ENCODE data around the gene TSFM.

TSFM gene

GRCh38 chr12:57796996-57797395 is 14.4 kb downstream of the TSFM start:
- no peaks in the 10 kb centered on the region for H3K9me3 ChIP-seq (replicated peaks in 1 of 2; ENCODE audit: control insufficient read depth in 2 of 2, insufficient read depth in 1 of 2, low read depth in 1 of 2, low read length in 2 of 2)
- no peak overlapping the region for H3K4me2 ChIP-seq (ENCODE audit: insufficient read depth, low read length, poor library complexity, severe bottlenecking)
- no peak for DNase-seq (ENCODE audit: low spot score)
- H2BK120ac ChIP-seq (ENCODE audit: low read depth, low read length) = no peak overlapping the region
- no peak overlapping the region for H3K4ac ChIP-seq (ENCODE audit: low read length)
- H3K9ac ChIP-seq (ENCODE audit: low read depth, low read length, poor library complexity) = no peak overlapping the region
- H2BK15ac ChIP-seq (ENCODE audit: low read length) = no peak overlapping the region
- H3K4me3 ChIP-seq (ENCODE audit: low read length in 2 of 2) = no peak overlapping the region
- no peak overlapping the region for H4K8ac ChIP-seq (ENCODE audit: low read depth, low read length)
- H2BK5ac ChIP-seq (ENCODE audit: low read length) = no peak overlapping the region
- no peaks in the 10 kb centered on the region for H3K79me1 ChIP-seq (ENCODE audit: low read depth, low read length)
- no peak overlapping the region for H3K14ac ChIP-seq (ENCODE audit: low read length)
- no peak overlapping the region for H3K23ac ChIP-seq (ENCODE audit: low read depth, low read length, poor library complexity)
- no peak overlapping the region for H4K91ac ChIP-seq (ENCODE audit: low read depth, low read length, poor library complexity)
- no peak overlapping the region for H3K27ac ChIP-seq (replicated peaks; ENCODE audit: low read length)
- H2BK12ac ChIP-seq (ENCODE audit: low read length) = no peak overlapping the region
- no peak overlapping the region for H2AK5ac ChIP-seq (ENCODE audit: low read depth, low read length)
- peaks cover 20 to 88% of the 10 kb centered on the region in 2 donors for H3K36me3 ChIP-seq (replicated peaks in 1 of 2; ENCODE audit: control insufficient read depth in 2 of 2, insufficient read depth in 2 of 2, low read length in 2 of 2)
- H3K18ac ChIP-seq (ENCODE audit: low read length) = no peak overlapping the region
- no peak overlapping the region for H2AFZ ChIP-seq (ENCODE audit: low read length)
- no CpG with 5 or more reads among the region's 1 CpG for WGBS, 2 donors (ENCODE audit: extremely low coverage in 2 of 2, insufficient read length in 2 of 2, insufficient replicate concordance in 1 of 2)
- H3K27me3 ChIP-seq (ENCODE audit: control insufficient read depth in 3 of 3, insufficient read depth in 3 of 3, low read depth in 1 of 3, low read length in 3 of 3) = no peaks in the 10 kb centered on the region
- H3K4me1 ChIP-seq (ENCODE audit: control insufficient read depth in 2 of 2, insufficient read depth in 1 of 2, low read depth in 1 of 2, low read length in 2 of 2) = no peaks in the 10 kb centered on the region

- Histone ChIP-seq H3K4ac (ENCODE audit: low read length) (no peak overlapping the region), H4K8ac (ENCODE audit: low read depth, low read length) (no peak overlapping the region), H3K9me3 (replicated peaks in 1 of 2; ENCODE audit: control insufficient read depth in 2 of 2, insufficient read depth in 1 of 2, low read depth in 1 of 2, low read length in 2 of 2) (no peaks in the 10 kb centered on the region), H3K23ac (ENCODE audit: low read depth, low read length, poor library complexity) (no peak overlapping the region), H2AK5ac (ENCODE audit: low read depth, low read length) (no peak overlapping the region), H2BK120ac (ENCODE audit: low read depth, low read length) (no peak overlapping the region), H3K18ac (ENCODE audit: low read length) (no peak overlapping the region), H4K91ac (ENCODE audit: low read depth, low read length, poor library complexity) (no peak overlapping the region), H3K27me3 (ENCODE audit: control insufficient read depth in 3 of 3, insufficient read depth in 3 of 3, low read depth in 1 of 3, low read length in 3 of 3) (no peaks in the 10 kb centered on the region), H3K36me3 (replicated peaks in 1 of 2; ENCODE audit: control insufficient read depth in 2 of 2, insufficient read depth in 2 of 2, low read length in 2 of 2) (peaks cover 19 to 88% of the 10 kb centered on the region in 2 donors), H2AFZ (ENCODE audit: low read length) (no peak overlapping the region), H3K4me1 (ENCODE audit: control insufficient read depth in 2 of 2, insufficient read depth in 1 of 2, low read depth in 1 of 2, low read length in 2 of 2) (no peaks in the 10 kb centered on the region), H3K14ac (ENCODE audit: low read length) (no peak overlapping the region), H3K4me2 (ENCODE audit: insufficient read depth, low read length, poor library complexity, severe bottlenecking) (no peak overlapping the region), H2BK12ac (ENCODE audit: low read length) (no peak overlapping the region), H2BK15ac (ENCODE audit: low read length) (no peak overlapping the region), H2BK5ac (ENCODE audit: low read length) (no peak overlapping the region), H3K79me1 (ENCODE audit: low read depth, low read length) (no peaks in the 10 kb centered on the region), H3K9ac (ENCODE audit: low read depth, low read length, poor library complexity) (no peak overlapping the region), H3K27ac (replicated peaks; ENCODE audit: low read length) (no peak overlapping the region), H3K4me3 (ENCODE audit: low read length in 2 of 2) (no peak overlapping the region)
- WGBS, 2 donors (ENCODE audit: extremely low coverage in 2 of 2, insufficient read length in 2 of 2, insufficient replicate concordance in 1 of 2) = no CpG with 5 or more reads among the region's 1 CpG
- no peak for DNase-seq (ENCODE audit: low spot score)
These were observed 15.3 kb downstream of the TSFM start for GRCh38 chr12:57797933-57798332.

GRCh38 chr12:57800965-57801364 is 18.4 kb downstream of the TSFM start:
- Histone ChIP-seq H3K9ac (ENCODE audit: low read depth, low read length, poor library complexity) (no peak overlapping the region), H2BK12ac (ENCODE audit: low read length) (no peak overlapping the region), H2BK120ac (ENCODE audit: low read depth, low read length) (no peak overlapping the region), H2AK5ac (ENCODE audit: low read depth, low read length) (no peak overlapping the region), H2BK15ac (ENCODE audit: low read length) (no peak overlapping the region), H3K79me1 (ENCODE audit: low read depth, low read length) (no peaks in the 10 kb centered on the region), H2BK5ac (ENCODE audit: low read length) (no peak overlapping the region), H4K8ac (ENCODE audit: low read depth, low read length) (no peak overlapping the region), H2AFZ (ENCODE audit: low read length) (no peak overlapping the region), H3K4ac (ENCODE audit: low read length) (no peak overlapping the region), H3K4me3 (ENCODE audit: low read length in 2 of 2) (no peak overlapping the region), H4K91ac (ENCODE audit: low read depth, low read length, poor library complexity) (no peak overlapping the region), H3K14ac (ENCODE audit: low read length) (no peak overlapping the region), H3K4me1 (ENCODE audit: control insufficient read depth in 2 of 2, insufficient read depth in 1 of 2, low read depth in 1 of 2, low read length in 2 of 2) (no peaks in the 10 kb centered on the region), H3K27me3 (ENCODE audit: control insufficient read depth in 3 of 3, insufficient read depth in 3 of 3, low read depth in 1 of 3, low read length in 3 of 3) (no peaks in the 10 kb centered on the region), H3K18ac (ENCODE audit: low read length) (no peak overlapping the region), H3K4me2 (ENCODE audit: insufficient read depth, low read length, poor library complexity, severe bottlenecking) (no peak overlapping the region), H3K27ac (replicated peaks; ENCODE audit: low read length) (no peak overlapping the region), H3K23ac (ENCODE audit: low read depth, low read length, poor library complexity) (no peak overlapping the region), H3K9me3 (replicated peaks in 1 of 2; ENCODE audit: control insufficient read depth in 2 of 2, insufficient read depth in 1 of 2, low read depth in 1 of 2, low read length in 2 of 2) (no peaks in the 10 kb centered on the region), H3K36me3 (replicated peaks in 1 of 2; ENCODE audit: control insufficient read depth in 2 of 2, insufficient read depth in 2 of 2, low read length in 2 of 2) (peaks cover 12 to 74% of the 10 kb centered on the region in 2 donors)
- DNase-seq (ENCODE audit: low spot score) = no peak
- no CpG with 5 or more reads among the region's 3 CpGs for WGBS, 2 donors (ENCODE audit: extremely low coverage in 2 of 2, insufficient read length in 2 of 2, insufficient replicate concordance in 1 of 2)

GRCh38 chr12:57802607-57803006 is 20.0 kb downstream of the TSFM start:
- H3K4me3 ChIP-seq (ENCODE audit: low read length in 2 of 2) = no peak overlapping the region
- H3K36me3 ChIP-seq (replicated peaks in 1 of 2; ENCODE audit: control insufficient read depth in 2 of 2, insufficient read depth in 2 of 2, low read length in 2 of 2) = peaks cover 5 to 73% of the 10 kb centered on the region in 2 donors
- H4K91ac ChIP-seq (ENCODE audit: low read depth, low read length, poor library complexity) = no peak overlapping the region
- H3K4me2 ChIP-seq (ENCODE audit: insufficient read depth, low read length, poor library complexity, severe bottlenecking) = no peak overlapping the region
- H2AFZ ChIP-seq (ENCODE audit: low read length) = no peak overlapping the region
- H3K79me1 ChIP-seq (ENCODE audit: low read depth, low read length) = no peaks in the 10 kb centered on the region
- H3K27me3 ChIP-seq (ENCODE audit: control insufficient read depth in 3 of 3, insufficient read depth in 3 of 3, low read depth in 1 of 3, low read length in 3 of 3) = no peaks in the 10 kb centered on the region
- no peak overlapping the region for H3K9ac ChIP-seq (ENCODE audit: low read depth, low read length, poor library complexity)
- no peak overlapping the region for H2AK5ac ChIP-seq (ENCODE audit: low read depth, low read length)
- no peak overlapping the region for H4K8ac ChIP-seq (ENCODE audit: low read depth, low read length)
- no peak overlapping the region for H3K14ac ChIP-seq (ENCODE audit: low read length)
- no peaks in the 10 kb centered on the region for H3K9me3 ChIP-seq (replicated peaks in 1 of 2; ENCODE audit: control insufficient read depth in 2 of 2, insufficient read depth in 1 of 2, low read depth in 1 of 2, low read length in 2 of 2)
- H3K18ac ChIP-seq (ENCODE audit: low read length) = no peak overlapping the region
- no peak overlapping the region for H3K4ac ChIP-seq (ENCODE audit: low read length)
- no peak overlapping the region for H2BK120ac ChIP-seq (ENCODE audit: low read depth, low read length)
- DNase-seq (ENCODE audit: low spot score) = no peak
- H2BK5ac ChIP-seq (ENCODE audit: low read length) = no peak overlapping the region
- no peak overlapping the region for H2BK15ac ChIP-seq (ENCODE audit: low read length)
- H3K4me1 ChIP-seq (ENCODE audit: control insufficient read depth in 2 of 2, insufficient read depth in 1 of 2, low read depth in 1 of 2, low read length in 2 of 2) = no peaks in the 10 kb centered on the region
- no peak overlapping the region for H3K23ac ChIP-seq (ENCODE audit: low read depth, low read length, poor library complexity)
- H2BK12ac ChIP-seq (ENCODE audit: low read length) = no peak overlapping the region
- H3K27ac ChIP-seq (replicated peaks; ENCODE audit: low read length) = no peak overlapping the region
- WGBS, 2 donors (ENCODE audit: extremely low coverage in 2 of 2, insufficient read length in 2 of 2, insufficient replicate concordance in 1 of 2) = no CpG with 5 or more reads among the region's 1 CpG

Data from neuronal stem cell (in vitro differentiated cells).